Non-pigmented ciliary epithelial cell (primary cell): ENCODE results near the gene TMA7B.
"Not testable (repeated sequence)": the region's sequence is repeated elsewhere in the genome, so short reads cannot be mapped to it uniquely, and the experiment has no call there.

ENCODE experiments used
- DNase-seq: peaks from one replicate; pipeline ENCODE4 v3.0.0-alpha.2; 2010; ENCODE audit warnings: low read depth

TMA7B gene

GRCh38 chr22:39984746-39985145, 24.5 kb downstream of the TMA7B start:
- DNase-seq, result no peak

GRCh38 chr22:39985383-39986035, 25.3 kb downstream of the TMA7B start:
- no peak for DNase-seq

GRCh38 chr22:39988386-39989114, 28.4 kb downstream of the TMA7B start:
- no peak for DNase-seq

- DNase-seq, result no peak
These were observed 29.4 kb downstream of the TMA7B start for GRCh38 chr22:39989633-39990032.

- DNase-seq, result no peak
These were observed 30.5 kb downstream of the TMA7B start for GRCh38 chr22:39990686-39991085.

GRCh38 chr22:39991159-39991860, 31.1 kb downstream of the TMA7B start:
- no peak for DNase-seq

- no peak for DNase-seq
These were observed 32.1 kb downstream of the TMA7B start for GRCh38 chr22:39992088-39992826.

GRCh38 chr22:39992894-39993293, 32.7 kb downstream of the TMA7B start:
- not testable (repeated sequence) for DNase-seq

- DNase-seq, result no peak
These were observed 33.9 kb downstream of the TMA7B start for GRCh38 chr22:39994041-39994565.

GRCh38 chr22:39994566-39995392, 34.6 kb downstream of the TMA7B start, which contains the start of gene FAM83F:
Gene FAM83F, plus strand, starts transcription at chr22:39994954. Its CDS starts 89 bp downstream, at chr22:39995043.
- no peak for DNase-seq

- no peak for DNase-seq
These were observed 35.4 kb downstream of the TMA7B start for GRCh38 chr22:39995393-39996252.

- no peak for DNase-seq
These were observed 36.5 kb downstream of the TMA7B start for GRCh38 chr22:39996732-39997131.

GRCh38 chr22:39997421-39997820, 37.2 kb downstream of the TMA7B start:
- no peak for DNase-seq

- DNase-seq, result no peak
These were observed 37.9 kb downstream of the TMA7B start for GRCh38 chr22:39997939-39998726.

- peak; percentile 67 for DNase-seq
These were observed 39.1 kb downstream of the TMA7B start for GRCh38 chr22:39999144-39999757.

- DNase-seq, result no peak
These were observed 40.0 kb downstream of the TMA7B start for GRCh38 chr22:40000171-40000570.

- DNase-seq, result no peak
These were observed 40.9 kb downstream of the TMA7B start for GRCh38 chr22:40001106-40001505.

- DNase-seq, result no peak
These were observed 41.8 kb downstream of the TMA7B start for GRCh38 chr22:40001800-40002577.
